HepG2 (cell line): ENCODE data around the gene ANTXR1. TPM values are rescaled to one million over a fixed set of nuclear protein-coding genes. Genes with fewer than 3 reads are reported as not detected.

Experiments
- ATAC-seq: fragments of 200-7000 bp; cut with Tn5 transposase; 3 replicates; pipeline ENCODE4 v1.9.1; 2020; ENCODE audit warnings: mild to moderate bottlenecking, moderate library complexity
- BruUV-seq: library from RNA; stranded (reverse); fragments of 400-500 nt; replicated peaks from 2 replicates; lab custom pipeline; 2021; lab: Mats Ljungman, UMichigan
- CTCF ChIA-PET: fragments of 300-600 bp; formaldehyde crosslinking; extraction: SDS; loops from one replicate; lab custom pipeline; 2021; ENCODE audit warnings: low total read pairs, inconsistent platforms, low intra/inter-chr PET ratio; lab: Yijun Ruan, JAX
- POLR2A ChIA-PET: fragments of 350-600 bp; sonication (Branson Sonifier 250); formaldehyde crosslinking; loops from one replicate; lab custom pipeline; 2020; ENCODE audit warnings: antibody characterized with exemption, inconsistent platforms; lab: Yijun Ruan, JAX
- DNase-seq: peaks from one replicate; pipeline ENCODE4 v3.0.0-alpha.2; 2015; ENCODE audit warnings: low spot score
- FAIRE-seq: peaks from 3 replicates; lab custom pipeline; 2011; peaks lifted over from hg19 to GRCh38; lab: Jason Lieb, UNC
- H2AFZ ChIP-seq: one replicate; pipeline ENCODE4 v1.6.1; 2011; ENCODE audit warnings: low read length, inconsistent platforms
- H3K27ac ChIP-seq: fragments of 300-600 bp; 3 replicates; pipeline ENCODE4 v1.8.0; 2011; ENCODE audit warnings: mixed run types, mild to moderate bottlenecking, mixed read lengths, low read length, inconsistent platforms; ENCODE audit not compliant: insufficient read depth; ENCODE audit errors: extremely low read length
- H3K27me3 ChIP-seq, 2 experiments: fragments of 200-600 bp in 1 of 2; 2 replicates in 1 of 2; 3 replicates in 1 of 2; pipeline versions ENCODE4 v1.6.0 to v1.8.0; 2011; ENCODE audit warnings: low read length in 2 of 2, mild to moderate bottlenecking in 2 of 2, moderate library complexity in 2 of 2, inconsistent platforms in 1 of 2; ENCODE audit not compliant: insufficient read depth in 2 of 2, control insufficient read depth in 1 of 2
- H3K36me3 ChIP-seq, 2 experiments: fragments of 200-600 bp in 1 of 2; replicated peaks in 1 of 2; 2 replicates in 1 of 2; 3 replicates in 1 of 2; pipeline versions ENCODE4 v1.5.1 to v1.8.0; 2011; ENCODE audit warnings: low read length in 2 of 2, inconsistent platforms in 1 of 2; ENCODE audit not compliant: insufficient read depth in 2 of 2, control insufficient read depth in 1 of 2
- H3K4me1 ChIP-seq: 2 replicates; pipeline ENCODE4 v1.5.1; 2012; ENCODE audit warnings: low read length, inconsistent platforms; ENCODE audit not compliant: insufficient read depth
- H3K4me2 ChIP-seq: 2 replicates; pipeline ENCODE4 v1.6.0; 2011; ENCODE audit warnings: low read depth, low read length, inconsistent platforms
- H3K4me3 ChIP-seq, 3 experiments: fragments of 200-600 bp in 1 of 3; sonication (generic), shearing (Covaris generic) in 1 of 3; replicated peaks in 1 of 3; 2 replicates each; pipeline ENCODE4 v1.5.1; 2011 to 2016; ENCODE audit warnings: low read length in 3 of 3, inconsistent platforms in 2 of 3, low read depth in 2 of 3, mild to moderate bottlenecking in 2 of 3, control low read depth in 1 of 3, mixed read lengths in 1 of 3; ENCODE audit not compliant: insufficient read depth in 1 of 3
- H3K79me2 ChIP-seq: one replicate; pipeline ENCODE4 v1.6.1; 2011; ENCODE audit warnings: low read length, inconsistent platforms; ENCODE audit not compliant: insufficient read depth
- H3K9ac ChIP-seq: 2 replicates; pipeline ENCODE4 v1.6.0; 2011; ENCODE audit warnings: mild to moderate bottlenecking, low read depth, low read length, inconsistent platforms; ENCODE audit not compliant: insufficient read depth
- H3K9me3 ChIP-seq: 2 replicates; pipeline ENCODE4 v1.5.1; 2012; ENCODE audit warnings: mild to moderate bottlenecking, low read length
- H4K20me1 ChIP-seq: 2 replicates; pipeline ENCODE4 v1.6.0; 2011; ENCODE audit warnings: inconsistent platforms, mild to moderate bottlenecking, low read length, moderate library complexity; ENCODE audit not compliant: insufficient read depth
- BHLHE40 ChIP-seq: IDR thresholded peaks from 2 replicates; pipeline ENCODE4 v1.6.1; 2011; ENCODE audit warnings: low read length, improper control_type of control experiment
- HOXA7 ChIP-seq: sonication (generic); formaldehyde crosslinking; IDR thresholded peaks from 2 replicates; pipeline ENCODE4 v1.8.1; 2022; ENCODE audit warnings: mild to moderate bottlenecking, missing genetic modification reagents, moderate library complexity
- IRX3 ChIP-seq: sonication (generic); formaldehyde crosslinking; IDR thresholded peaks from 2 replicates; pipeline ENCODE4 v1.8.1; 2023; ENCODE audit warnings: mild to moderate bottlenecking, low read depth, missing genetic modification reagents, borderline replicate concordance
- JDP2 ChIP-seq: sonication (generic); formaldehyde crosslinking; IDR thresholded peaks from 2 replicates; pipeline ENCODE4 v1.8.1; 2022; ENCODE audit warnings: missing genetic modification reagents, borderline replicate concordance
- KMT2A ChIP-seq: sonication (generic); formaldehyde crosslinking; IDR thresholded peaks from 2 replicates; pipeline ENCODE4 v1.4.0; 2020; ENCODE audit warnings: missing genetic modification reagents
- NFIB ChIP-seq: sonication (generic); formaldehyde crosslinking; IDR thresholded peaks from 2 replicates; pipeline ENCODE4 v1.9.0; 2021; ENCODE audit warnings: missing genetic modification reagents, mild to moderate bottlenecking, borderline replicate concordance
- PAF1 ChIP-seq: IDR thresholded peaks from 2 replicates; pipeline ENCODE4 v1.6.1; 2016; ENCODE audit warnings: missing genetic modification reagents, missing compliant biosample characterization
- PATZ1 ChIP-seq: sonication (generic); formaldehyde crosslinking; IDR thresholded peaks from 2 replicates; pipeline ENCODE4 v1.4.0; 2020; ENCODE audit warnings: missing genetic modification reagents
- SMAD1 ChIP-seq: sonication (generic); formaldehyde crosslinking; IDR thresholded peaks from 2 replicates; pipeline ENCODE4 v1.4.0; 2020; ENCODE audit warnings: missing genetic modification reagents, low read depth, mild to moderate bottlenecking, borderline replicate concordance
- TBL1XR1 ChIP-seq: fragments of 150-350 bp; IDR thresholded peaks from 2 replicates; pipeline ENCODE4 v1.6.1; 2014; ENCODE audit warnings: borderline replicate concordance, low read length; ENCODE audit not compliant: partially characterized antibody
- ZNF10 ChIP-seq: sonication (generic); formaldehyde crosslinking; IDR thresholded peaks from 2 replicates; pipeline ENCODE4 v1.4.0; 2020; ENCODE audit warnings: mild to moderate bottlenecking, low read depth, missing genetic modification reagents, borderline replicate concordance
- ZNF180 ChIP-seq: sonication (generic); formaldehyde crosslinking; IDR thresholded peaks from 2 replicates; pipeline ENCODE4 v1.4.0; 2020; ENCODE audit warnings: low read depth, missing genetic modification reagents, borderline replicate concordance
- ZNF263 ChIP-seq: sonication (generic); formaldehyde crosslinking; IDR thresholded peaks from 2 replicates; pipeline ENCODE4 v1.4.0; 2020; ENCODE audit warnings: missing genetic modification reagents
- ZNF382 ChIP-seq: sonication (generic); formaldehyde crosslinking; IDR thresholded peaks from 2 replicates; pipeline ENCODE4 v1.5.0; 2020; ENCODE audit warnings: missing genetic modification reagents, mild to moderate bottlenecking, borderline replicate concordance
- ZNF513 ChIP-seq: sonication (generic); formaldehyde crosslinking; conservative IDR thresholded peaks from 2 replicates; pipeline ENCODE4 v1.5.0; 2020; ENCODE audit warnings: missing genetic modification reagents
- ZNF784 ChIP-seq: sonication (generic); formaldehyde crosslinking; IDR thresholded peaks from 2 replicates; pipeline ENCODE4 v1.5.1; 2020; ENCODE audit warnings: missing genetic modification reagents, mild to moderate bottlenecking, borderline replicate concordance
- WGBS: methylation state at CpG from one replicate; pipeline ENCODE4 v1.1.6; 2017; ENCODE audit warnings: low lambda C conversion rate; 5-methylcytosine and 5-hydroxymethylcytosine counted together
- in situ Hi-C: cut with HindIII; loops from 2 replicates; pipeline ENCODE4 v1.10.0; 2017; ENCODE audit warnings: low pct_unique_long_range_greater_than_20kb; ENCODE audit not compliant: extremely low pct_ligation_motif_present
- intact Hi-C: fragments of 100-400 bp; cut with micrococcal nuclease; formaldehyde crosslinking; loops from one replicate; pipeline ENCODE4 v1.10.0; 2022; ENCODE audit not compliant: unreplicated experiment
- polyA plus RNA-seq, 8 experiments: library from polyadenylated mRNA; depleted of rRNA in 3 of 8; stranded (reverse) in 7 of 8; unstranded in 1 of 8; fragments of >200 nt; fragmentation: Illumina TruSeq in 4 of 8; extraction: Trizol in 4 of 8; gene quantifications; 2 replicates each; pipeline versions ENCODE4 v1.2.1 to v1.2.3, GENCODE V29; 2011 to 2016; ENCODE audit warnings: low read depth in 4 of 8, missing spikeins in 1 of 8, mixed read lengths in 1 of 8; ENCODE audit not compliant: insufficient read depth in 1 of 8
- total RNA-seq, 5 experiments: library from RNA; depleted of rRNA; stranded (reverse); fragments of >200 nt; fragmentation: Illumina TruSeq; extraction: Trizol; gene quantifications; 2 replicates each; pipeline ENCODE4 v1.2.3, GENCODE V29; 2016; ENCODE audit warnings: low read depth in 1 of 5

ANTXR1 gene
- total and polyA plus RNA-seq, 2 of the 13 experiments (the other 11 are each of a cell fraction or from before 2014, with no cell fraction given) = 4.5 to 12.7 TPM

GRCh38 chr2:69209482-69209881 is 196.5 kb downstream of the ANTXR1 start:
- intact Hi-C loops = no loop called here
- WGBS = 93% methylated on average over 3 of the region's 3 CpGs
- FAIRE-seq = no peak

GRCh38 chr2:69210385-69210784 is 197.4 kb downstream of the ANTXR1 start:
- H3K4me2 ChIP-seq = no peak overlapping the region
- H3K4me3 ChIP-seq = no peak overlapping the region
- H3K9me3 ChIP-seq = peaks cover 8% of the 10 kb centered on the region
- no peaks in the 10 kb centered on the region for H3K27me3 ChIP-seq
- no peak for FAIRE-seq
- no TSS peak for BruUV-seq
- ATAC-seq = no peak
- H3K27ac ChIP-seq = no peak overlapping the region
- WGBS = 95% methylated on average over 6 of the region's 6 CpGs
- in situ Hi-C loops (no loop called here), intact Hi-C loops (no loop called here)
- H4K20me1 ChIP-seq = no peaks in the 10 kb centered on the region
- no peak overlapping the region for H3K9ac ChIP-seq
- H3K4me1 ChIP-seq = peaks cover 43% of the 10 kb centered on the region
- CTCF ChIA-PET = no interaction called here
- H2AFZ ChIP-seq = no peak overlapping the region
- peaks cover 0 to 3% of the 10 kb centered on the region in 2 experiments; a peak in 1 of 5 replicates for H3K36me3 ChIP-seq
- DNase-seq = no peak
- H3K79me2 ChIP-seq = no peaks in the 10 kb centered on the region
- POLR2A ChIA-PET = no interaction called here
- TF ChIP-seq ZNF784 (CRISPR knock-in tag) (no peak), HOXA7 (no peak), ZNF513 (no peak), ZNF382 (CRISPR knock-in tag) (no peak), ZNF10 (CRISPR knock-in tag) (no peak), BHLHE40 (no peak), TBL1XR1 (no peak), ZNF180 (CRISPR knock-in tag) (no peak), IRX3 (CRISPR knock-in tag) (no peak)

More at GRCh38 chr2:69209482-69209881, 196.5 kb downstream of the ANTXR1 start:
- no peak overlapping the region for H3K4me3 ChIP-seq
- no peak overlapping the region for H3K9ac ChIP-seq
- H4K20me1 ChIP-seq = no peaks in the 10 kb centered on the region
- in situ Hi-C loops = no loop called here
- no peak overlapping the region for H3K27ac ChIP-seq
- TF ChIP-seq KMT2A (CRISPR knock-in tag) (no peak), PATZ1 (CRISPR knock-in tag) (no peak), PAF1 (CRISPR knock-in tag) (no peak), NFIB (CRISPR knock-in tag) (no peak), JDP2 (no peak), SMAD1 (CRISPR knock-in tag) (no peak), ZNF263 (CRISPR knock-in tag) (no peak)
- H3K79me2 ChIP-seq = no peaks in the 10 kb centered on the region
- peaks cover 43% of the 10 kb centered on the region for H3K4me1 ChIP-seq
- DNase-seq (no peak), ATAC-seq (no peak)
- POLR2A ChIA-PET = no interaction called here
- H3K27me3 ChIP-seq = no peaks in the 10 kb centered on the region
- H2AFZ ChIP-seq = no peak overlapping the region
- peaks cover 8% of the 10 kb centered on the region for H3K9me3 ChIP-seq
- CTCF ChIA-PET = no interaction called here
- H3K4me2 ChIP-seq = no peak overlapping the region
- no TSS peak for BruUV-seq
- H3K36me3 ChIP-seq = peaks cover 0 to 3% of the 10 kb centered on the region in 2 experiments; a peak in 1 of 5 replicates
